GM21825 (cell line): ENCODE data around the gene PRCC.

Experiments used
- ATAC-seq: cut with Tn5 transposase; IDR thresholded peaks from one replicate; pipeline ENCODE4 v1.9.1; 2021; ENCODE audit warnings: mild to moderate bottlenecking, moderate library complexity; ENCODE audit not compliant: unreplicated experiment

PRCC gene, protein sequence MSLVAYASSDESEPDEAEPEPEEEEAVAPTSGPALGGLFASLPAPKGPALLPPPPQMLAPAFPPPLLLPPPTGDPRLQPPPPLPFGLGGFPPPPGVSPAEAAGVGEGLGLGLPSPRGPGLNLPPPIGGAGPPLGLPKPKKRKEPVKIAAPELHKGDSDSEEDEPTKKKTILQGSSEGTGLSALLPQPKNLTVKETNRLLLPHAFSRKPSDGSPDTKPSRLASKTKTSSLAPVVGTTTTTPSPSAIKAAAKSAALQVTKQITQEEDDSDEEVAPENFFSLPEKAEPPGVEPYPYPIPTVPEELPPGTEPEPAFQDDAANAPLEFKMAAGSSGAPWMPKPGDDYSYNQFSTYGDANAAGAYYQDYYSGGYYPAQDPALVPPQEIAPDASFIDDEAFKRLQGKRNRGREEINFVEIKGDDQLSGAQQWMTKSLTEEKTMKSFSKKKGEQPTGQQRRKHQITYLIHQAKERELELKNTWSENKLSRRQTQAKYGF

GRCh38 chr1:156767101-156767878 is at the start of gene PRCC:
Gene PRCC (plus strand): TSS chr1:156767535. CDS start chr1:156767772, 237 bp downstream.
- peak; percentile 90 for ATAC-seq

- no peak for ATAC-seq
These were observed 46.2 kb upstream of the PRCC start for GRCh38 chr1:156721131-156721530.

GRCh38 chr1:156721535-156721934 is 45.8 kb upstream of the PRCC start:
- ATAC-seq, result no peak

DNA sequence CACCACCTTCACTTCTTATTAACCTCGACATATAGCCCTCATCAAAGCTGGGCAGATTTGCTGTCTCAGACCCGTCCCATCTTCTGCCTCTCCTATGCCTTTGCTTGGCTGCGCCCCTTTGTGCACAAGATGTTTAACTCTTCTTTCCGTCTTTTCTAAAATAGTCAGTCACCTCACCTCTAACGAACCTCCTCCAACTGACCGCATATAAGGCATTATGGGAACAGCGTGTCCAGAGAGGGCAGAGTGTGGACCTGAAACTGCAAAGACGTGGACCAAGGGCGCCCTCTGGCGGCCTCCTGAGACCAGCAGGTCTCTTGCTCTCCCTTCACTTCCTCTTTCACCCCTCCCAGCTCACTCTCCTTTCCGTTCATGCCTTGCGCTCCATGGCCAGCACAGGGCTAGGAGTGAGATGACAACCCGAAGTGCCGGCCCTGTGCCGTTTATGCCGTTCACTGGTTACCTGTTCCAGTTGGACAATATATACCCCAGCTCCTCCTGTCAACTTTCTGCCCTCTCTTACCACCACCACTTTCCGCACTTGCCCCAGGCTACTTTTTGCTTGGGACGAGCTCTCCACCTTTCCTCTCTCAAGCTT is 41.6 kb upstream of the PRCC start:
- ATAC-seq, result peak; percentile 34

DNA sequence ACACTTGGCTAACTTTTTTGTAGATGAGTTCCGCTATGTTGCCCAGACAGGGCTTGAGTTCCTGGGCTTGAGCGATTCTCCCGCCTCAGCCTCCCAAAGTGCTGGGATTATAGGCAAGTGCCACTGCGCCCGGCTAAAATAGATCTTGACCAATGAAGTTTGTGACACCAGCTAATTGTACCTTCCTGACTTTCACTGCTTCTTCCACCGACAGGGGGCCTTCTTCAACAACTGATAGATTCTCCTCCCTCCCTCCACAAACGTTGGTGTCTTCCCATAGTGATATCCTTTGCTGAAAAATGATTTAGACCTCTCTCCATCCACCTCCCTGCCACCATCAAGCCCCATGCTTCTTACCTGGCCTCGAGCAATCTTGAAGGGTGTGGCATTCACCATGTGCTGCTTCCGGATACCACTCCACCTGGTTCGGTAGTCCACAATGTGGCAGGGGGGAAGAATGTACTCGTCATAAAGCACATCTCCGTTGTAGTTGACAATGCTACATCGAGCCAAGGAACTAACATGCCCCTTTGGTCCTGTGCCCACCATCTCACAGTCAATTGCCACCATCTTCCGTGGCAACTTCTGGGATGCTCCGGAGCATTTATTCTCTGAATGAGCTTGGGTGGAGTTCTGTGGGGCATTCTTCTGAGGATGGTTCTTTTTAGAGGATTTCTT is 40.6 kb upstream of the PRCC start:
- no peak for ATAC-seq

GRCh38 chr1:156727492-156727891 is 39.8 kb upstream of the PRCC start:
- ATAC-seq, result no peak

DNA sequence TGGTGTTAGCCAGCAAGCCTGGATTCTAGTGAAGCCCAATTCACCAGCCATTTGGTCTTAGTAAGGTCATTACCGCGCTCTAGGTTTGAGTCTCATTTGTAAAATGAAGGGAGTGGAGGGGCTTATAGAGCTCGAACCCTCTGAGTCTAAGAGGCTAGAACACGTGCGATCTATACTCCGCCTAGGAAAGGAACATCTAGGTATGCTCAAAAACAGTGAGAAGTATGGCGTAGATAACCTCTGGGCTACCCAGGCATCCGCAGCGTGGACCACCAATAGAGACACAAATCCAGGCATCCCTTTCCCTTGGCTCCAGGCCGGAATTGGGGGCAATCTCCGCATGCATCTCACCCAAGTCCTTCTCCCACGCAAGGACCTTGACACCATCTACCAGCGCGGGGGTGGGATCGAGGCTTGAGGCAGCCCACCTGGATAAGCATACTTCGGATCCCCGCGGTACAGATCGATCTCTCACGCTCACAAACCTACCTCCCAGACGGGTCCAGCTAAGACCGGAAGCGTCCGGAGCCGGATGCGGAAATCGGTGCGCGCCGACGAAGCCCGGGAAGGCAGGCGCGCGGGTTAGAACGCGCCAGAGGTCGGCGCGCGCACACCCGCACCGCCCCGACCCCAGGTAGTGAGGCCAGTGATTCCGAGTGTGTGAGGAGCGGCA is 39.3 kb upstream of the PRCC start, which contains the start of gene METTL25B:
METTL25B (plus strand) TSS at position 544 of the 673 bp plus-strand sequence. CDS start 636 bp downstream, outside the sequence.
- ATAC-seq, result peak; percentile 49

DNA sequence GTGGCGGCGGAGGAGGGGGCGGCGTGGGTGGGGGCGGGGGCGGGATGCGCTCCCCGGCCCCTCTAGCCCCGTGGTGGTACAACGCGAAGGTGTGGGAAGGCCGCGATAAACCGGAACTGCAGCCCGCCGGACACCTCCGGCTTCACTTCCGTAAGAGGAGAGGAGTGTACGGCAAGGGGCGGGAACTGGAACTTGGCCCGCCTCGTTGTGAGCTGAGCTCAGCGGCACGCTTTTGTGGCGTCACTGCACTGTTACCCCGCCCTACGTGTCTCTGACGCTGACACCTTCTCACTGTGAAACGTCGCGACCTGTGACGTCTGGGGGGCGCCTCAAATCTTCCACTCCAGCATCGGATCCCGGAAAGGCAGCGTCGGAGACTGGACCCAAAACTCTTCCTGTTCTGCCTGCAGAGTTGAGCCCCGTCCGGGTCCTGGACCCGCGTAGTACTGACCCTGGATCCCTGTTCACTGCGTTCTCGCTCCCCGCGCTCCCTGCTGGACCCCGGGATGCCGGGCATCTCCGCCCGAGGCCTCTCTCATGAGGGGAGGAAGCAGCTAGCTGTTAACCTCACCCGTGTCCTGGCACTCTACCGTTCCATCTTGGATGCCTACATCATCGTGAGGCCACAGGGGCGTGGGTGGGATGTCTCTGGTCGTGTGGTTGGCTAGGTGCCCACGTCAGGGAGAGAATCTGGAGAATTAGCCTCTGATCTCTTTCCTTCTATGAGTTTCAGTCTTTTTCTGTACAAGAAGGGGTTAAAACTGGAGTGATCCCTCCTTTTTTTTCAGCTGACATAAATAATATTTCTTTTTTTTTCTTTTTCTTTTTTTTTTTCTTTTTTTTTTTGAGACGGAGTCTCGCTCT is 38.5 kb upstream of the PRCC start, which contains the start of gene ISG20L2:
ISG20L2 (minus strand) TSS at position 168 of the 864 bp plus-strand sequence. CDS start 1,114 bp downstream, outside the sequence.
- peak; percentile 80 for ATAC-seq

GRCh38 chr1:156733989-156734584 is 33.2 kb upstream of the PRCC start:
- ATAC-seq, result no peak

GRCh38 chr1:156738407-156738806 is 28.9 kb upstream of the PRCC start:
- no peak for ATAC-seq

DNA sequence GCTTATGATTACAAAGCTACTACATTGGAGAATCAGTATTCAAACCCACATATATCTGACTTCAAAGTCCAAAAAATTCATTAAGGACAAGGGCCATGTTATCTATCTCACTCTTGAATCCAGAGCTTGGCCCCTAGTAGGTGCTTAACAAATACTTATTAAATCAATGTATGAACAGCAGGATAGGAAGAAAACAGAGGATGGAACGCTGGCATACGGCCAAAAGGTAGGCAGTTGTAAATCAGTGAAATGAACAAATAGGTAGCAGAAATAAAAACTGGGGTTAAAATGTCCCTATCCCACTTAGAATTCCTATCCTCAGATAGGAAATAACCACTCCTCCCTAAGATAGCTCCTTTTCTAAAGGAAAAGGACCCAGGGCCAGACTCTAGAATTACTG is 28.4 kb upstream of the PRCC start:
- no peak for ATAC-seq

DNA sequence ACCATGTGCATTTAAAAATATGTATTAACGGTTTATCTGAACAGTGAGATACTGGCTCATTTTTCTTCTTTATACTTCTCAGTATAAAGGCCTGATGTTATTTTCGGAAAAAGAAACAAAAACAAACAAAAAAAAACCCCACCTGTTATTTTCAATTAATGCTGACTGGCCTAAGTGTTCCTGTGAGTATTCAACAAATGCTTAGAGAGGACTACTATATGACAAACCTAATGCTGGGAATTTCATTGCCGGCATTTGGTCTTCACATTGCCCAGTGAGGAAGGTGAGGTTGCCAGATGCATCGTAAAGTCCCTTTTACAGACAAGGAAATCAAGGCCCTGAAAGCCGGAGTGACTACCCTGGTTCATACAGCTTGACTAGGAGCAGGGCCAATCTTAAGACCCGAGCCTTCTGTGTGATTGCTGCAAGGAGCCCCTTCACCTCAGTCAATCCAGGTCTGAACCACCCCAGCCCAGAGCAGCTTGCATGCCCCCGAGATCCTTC is 27.0 kb upstream of the PRCC start:
- ATAC-seq, result peak; percentile 2

DNA sequence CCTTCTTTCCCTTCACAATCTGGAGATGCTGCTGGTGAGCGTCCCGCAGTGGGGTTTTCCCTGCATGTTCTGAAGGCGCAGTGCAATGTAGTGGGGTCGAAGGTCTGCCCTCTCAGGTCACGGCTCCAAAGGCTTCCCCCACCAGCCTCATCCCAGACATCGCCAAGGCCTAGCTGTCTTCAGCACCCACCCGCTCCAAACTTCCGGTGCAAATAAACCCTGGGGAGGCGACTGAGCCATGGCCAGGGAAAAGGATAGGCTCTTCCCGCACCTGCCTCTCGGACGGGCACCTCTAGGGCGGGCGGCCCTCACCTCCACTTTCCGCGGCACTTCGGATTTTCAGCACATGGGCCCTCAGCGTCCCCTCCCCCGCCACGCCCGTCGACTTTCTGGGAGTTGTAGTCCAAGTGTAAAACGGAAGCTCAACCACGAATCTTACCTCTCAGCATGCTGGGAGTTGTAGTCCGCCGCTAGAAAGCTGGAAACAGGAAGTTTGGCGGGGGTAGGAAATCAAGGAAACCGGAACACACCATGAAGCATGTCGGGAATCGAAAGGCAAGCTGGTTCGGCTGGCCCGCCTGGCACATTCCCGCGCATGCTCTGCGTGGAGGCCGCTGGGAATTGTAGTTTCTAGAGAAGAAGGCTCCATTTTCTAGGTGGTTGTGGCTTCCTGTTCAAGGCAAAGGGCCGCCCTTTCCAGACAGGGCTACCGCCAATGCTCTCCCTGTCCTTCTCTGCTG is 26.4 kb upstream of the PRCC start, which contains the start of gene MRPL24:
MRPL24 (minus strand) TSS at position 348 of the 740 bp plus-strand sequence. CDS start 2,384 bp downstream, outside the sequence.
- ATAC-seq, result peak; percentile 76

GRCh38 chr1:156741481-156741983 is 25.8 kb upstream of the PRCC start:
- no peak for ATAC-seq

GRCh38 chr1:156742017-156742416 is 25.3 kb upstream of the PRCC start:
- ATAC-seq, result no peak

DNA sequence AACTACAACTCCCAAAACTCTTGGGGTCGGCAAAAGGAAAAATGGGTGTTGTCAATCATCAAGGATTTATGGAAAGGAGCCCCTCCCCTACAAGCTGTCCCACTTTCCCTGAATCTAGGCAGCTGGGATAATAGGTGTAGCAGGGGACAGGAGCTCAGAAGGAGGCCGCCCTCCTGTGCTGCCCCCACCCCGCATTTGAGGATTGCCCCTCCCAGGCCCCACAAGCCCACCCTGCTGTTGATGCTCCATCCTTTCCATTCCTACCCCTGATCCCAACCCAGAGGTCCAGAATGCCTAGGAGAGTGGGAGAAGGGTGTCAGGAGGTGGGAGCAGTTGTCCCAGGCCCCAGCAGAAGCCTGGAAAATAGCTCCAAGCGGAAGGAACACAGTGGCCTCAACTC is 24.5 kb upstream of the PRCC start:
- no peak for ATAC-seq
